Esophagus muscularis mucosa (tissue), 4 donors: Measurements from ENCODE around the gene YPEL1. TPM values are rescaled to one million over a fixed set of nuclear protein-coding genes. Genes with fewer than 3 reads are reported as not detected.

Experiments used
- DNase-seq: peaks from one replicate; pipeline ENCODE4 v3.0.0-alpha.2; 2017; ENCODE audit errors: extremely low spot score
- H3K27ac ChIP-seq, 4 donors: fragments of 200-600 bp; sonication (generic); replicated peaks in 1 of 4; 1 replicate in 3 of 4; 2 replicates in 1 of 4; pipeline ENCODE4 v1.5.1; 2016 to 2019; ENCODE audit warnings: mild to moderate bottlenecking in 1 of 4
- H3K27me3 ChIP-seq, 4 donors: fragments of 200-600 bp; sonication (generic); one replicate each; pipeline versions ENCODE4 v1.5.1 to v1.6.0; 2016 to 2019
- H3K36me3 ChIP-seq, 4 donors: fragments of 200-600 bp; sonication (generic); one replicate each; pipeline ENCODE4 v1.5.1; 2016 to 2019
- H3K4me1 ChIP-seq, 4 donors: fragments of 200-600 bp; sonication (generic); one replicate each; pipeline ENCODE4 v1.5.1; 2016 to 2019
- H3K4me3 ChIP-seq, 4 donors: fragments of 200-600 bp; sonication (generic); 1 replicate in 2 of 4; 2 replicates in 2 of 4; pipeline ENCODE4 v1.5.1; 2016 to 2019; ENCODE audit warnings: mild to moderate bottlenecking in 4 of 4, moderate library complexity in 1 of 4
- H3K9me3 ChIP-seq, 4 donors: fragments of 200-600 bp; sonication (generic); 1 replicate in 3 of 4; 2 replicates in 1 of 4; pipeline ENCODE4 v1.5.1; 2016 to 2019
- CTCF ChIP-seq, 3 experiments: fragments of 200-600 bp in 2 of 3; fragments of 450-650 bp in 1 of 3; sonication (generic) in 2 of 3; IDR thresholded peaks; one replicate each; pipeline ENCODE4 v1.5.1; 2017 to 2019; ENCODE audit warnings: antibody characterized with exemption in 3 of 3, mild to moderate bottlenecking in 2 of 3, moderate library complexity in 1 of 3
- EP300 ChIP-seq: sonication (generic); formaldehyde crosslinking; IDR thresholded peaks from one replicate; pipeline ENCODE4 v1.6.1; 2017; ENCODE audit warnings: antibody characterized with exemption
- POLR2A ChIP-seq: fragments of 450-650 bp; IDR thresholded peaks from one replicate; pipeline ENCODE4 v1.6.1; 2017; ENCODE audit warnings: antibody characterized with exemption, moderate library complexity, mild to moderate bottlenecking, low read depth
- POLR2AphosphoS5 ChIP-seq, 2 donors: sonication (generic); formaldehyde crosslinking; IDR thresholded peaks; one replicate each; pipeline ENCODE4 v1.6.1; 2017; ENCODE audit warnings: antibody characterized with exemption in 2 of 2
- WGBS: methylation state at CpG from one replicate; pipeline ENCODE4 v1.1.5; 2018; 5-methylcytosine and 5-hydroxymethylcytosine counted together
- intact Hi-C: fragments of 100-400 bp; cut with DNase I; formaldehyde crosslinking; loops from one replicate; pipeline ENCODE4 v1.15.1; 2023
- total RNA-seq, 4 donors: library from RNA; depleted of rRNA; stranded (reverse); fragments of >200 nt; gene quantifications; one replicate each; pipeline versions ENCODE4 v1.1.0 to v1.2.1, GENCODE V29; 2016

Gene YPEL1
- total RNA-seq, 4 donors from 2014 or later, result 12.0 to 30.7 (median 16.5) TPM

GRCh38 chr22:21741790-21742189 lies 6.2 kb upstream of the YPEL1 start:
- intact Hi-C loops, result no loop called here
- Histone ChIP-seq H3K27me3 (no peaks in the 10 kb centered on the region), H3K36me3 (no peaks in the 10 kb centered on the region), H3K27ac (no peak overlapping the region), H3K9me3 (no peaks in the 10 kb centered on the region), H3K4me1 (no peaks in the 10 kb centered on the region), H3K4me3 (no peak overlapping the region)
- DNase-seq, result no peak
- TF ChIP-seq CTCF (IDR thresholded peaks at IDR 0.05) (no peak), EP300 (no peak), POLR2A (no peak), POLR2AphosphoS5 (IDR thresholded peaks at IDR 0.05) (no peak)
- 75% methylated on average over 4 of the region's 6 CpGs for WGBS

GRCh38 chr22:21741059-21741458 lies 5.5 kb upstream of the YPEL1 start:
- DNase-seq, result no peak
- H3K27ac ChIP-seq, result no peak overlapping the region
- TF ChIP-seq POLR2AphosphoS5 (IDR thresholded peaks at IDR 0.05), result no peak
- TF ChIP-seq EP300, result no peak
- no peak for TF ChIP-seq POLR2A
- TF ChIP-seq CTCF (IDR thresholded peaks at IDR 0.05), result no peak
- H3K4me1 ChIP-seq, result peaks cover 4 to 6% (median 5%) of the 10 kb centered on the region in 4 donors
- H3K27me3 ChIP-seq, result no peaks in the 10 kb centered on the region
- 88% methylated on average over 10 of the region's 10 CpGs for WGBS
- intact Hi-C loops, result no loop called here
- H3K9me3 ChIP-seq, result no peaks in the 10 kb centered on the region
- no peaks in the 10 kb centered on the region for H3K36me3 ChIP-seq
- no peak overlapping the region for H3K4me3 ChIP-seq

DNA sequence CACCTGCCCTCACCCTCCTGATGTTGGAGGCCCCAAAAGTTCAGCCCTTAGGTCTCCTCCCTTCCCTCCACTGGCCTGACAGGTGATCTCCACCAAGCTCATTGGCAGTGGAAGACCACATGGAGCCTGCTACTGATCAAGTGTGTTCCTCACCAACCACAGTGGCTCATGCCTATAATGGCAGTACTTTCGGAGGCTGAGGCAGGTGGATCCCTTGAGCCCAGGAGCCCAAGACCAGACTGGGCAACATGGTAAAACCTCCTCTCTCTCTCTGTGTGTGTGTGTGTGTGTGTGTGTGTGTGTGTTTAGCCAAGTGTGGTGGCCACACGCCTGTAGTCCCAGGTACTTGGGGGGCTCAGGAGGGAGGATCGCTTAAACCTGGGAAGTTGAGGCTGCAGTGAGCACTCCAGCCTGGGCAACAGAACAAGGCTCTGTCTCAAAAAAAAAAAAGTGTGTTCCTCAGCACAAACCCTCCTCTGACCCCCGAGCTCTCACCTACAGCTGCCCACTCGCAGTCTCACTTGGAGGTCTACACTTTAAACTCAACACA lies 4.3 kb upstream of the YPEL1 start:
- 95% methylated on average over 5 of the region's 5 CpGs for WGBS
- H3K4me1 ChIP-seq, result peaks cover 5 to 11% (median 8%) of the 10 kb centered on the region in 4 donors
- H3K36me3 ChIP-seq, result no peaks in the 10 kb centered on the region
- no peaks in the 10 kb centered on the region for H3K9me3 ChIP-seq
- intact Hi-C loops, result loop anchor here (10.0 kb wide), 1 partner anchor 125 kb away; the partner anchor contains the start of gene MAPK1
- TF ChIP-seq EP300 (no peak), POLR2AphosphoS5 (IDR thresholded peaks at IDR 0.05) (no peak), CTCF (IDR thresholded peaks at IDR 0.05) (no peak), POLR2A (no peak)
- no peak for DNase-seq
- no peak overlapping the region for H3K4me3 ChIP-seq
- H3K27ac ChIP-seq, result no peak overlapping the region
- H3K27me3 ChIP-seq, result no peaks in the 10 kb centered on the region

- Histone ChIP-seq H3K27me3 (no peaks in the 10 kb centered on the region), H3K27ac (no peak overlapping the region), H3K4me1 (peaks cover 8 to 20% (median 16%) of the 10 kb centered on the region in 4 donors), H3K9me3 (no peaks in the 10 kb centered on the region), H3K36me3 (no peaks in the 10 kb centered on the region), H3K4me3 (no peak overlapping the region)
- intact Hi-C loops, result loop anchor here (10.0 kb wide), 1 partner anchor 126 kb away; the partner anchor contains the start of gene MAPK1
- no peak for DNase-seq
- no peak for TF ChIP-seq POLR2AphosphoS5 (IDR thresholded peaks at IDR 0.05)
- no peak for TF ChIP-seq CTCF (IDR thresholded peaks at IDR 0.05)
- no peak for TF ChIP-seq POLR2A
- TF ChIP-seq EP300, result no peak
- 54% methylated on average over 7 of the region's 7 CpGs for WGBS
These were observed 3.4 kb upstream of the YPEL1 start for GRCh38 chr22:21738966-21739365.

DNA sequence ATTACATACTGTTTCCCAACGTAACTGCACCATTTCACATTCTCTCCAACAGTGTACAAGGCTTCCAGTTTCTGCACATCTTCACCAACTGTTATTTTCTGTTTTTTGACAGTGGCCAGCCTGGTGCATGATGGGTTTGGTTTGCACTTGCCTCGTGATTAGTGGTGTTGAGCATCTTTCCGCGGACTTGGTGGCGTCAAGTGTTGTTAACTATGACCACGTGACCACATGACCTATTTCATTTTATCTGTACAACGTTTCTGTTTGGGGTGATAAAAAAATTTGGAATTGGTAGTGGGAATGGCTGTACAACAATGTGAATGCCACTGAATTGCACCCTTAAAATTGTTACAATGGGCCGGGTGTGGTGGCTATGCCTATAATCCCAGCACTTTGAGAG lies 2.5 kb upstream of the YPEL1 start:
- H3K4me1 ChIP-seq, result peaks cover 8 to 21% (median 17%) of the 10 kb centered on the region in 4 donors
- TF ChIP-seq EP300 (no peak), POLR2AphosphoS5 (IDR thresholded peaks at IDR 0.05) (no peak), CTCF (IDR thresholded peaks at IDR 0.05) (no peak), POLR2A (no peak)
- H3K27ac ChIP-seq, result no peak overlapping the region
- intact Hi-C loops, result loop anchor here (10.0 kb wide), 1 partner anchor 127 kb away; the partner anchor contains the start of gene MAPK1
- no peaks in the 10 kb centered on the region for H3K9me3 ChIP-seq
- H3K4me3 ChIP-seq, result no peak overlapping the region
- no peaks in the 10 kb centered on the region for H3K27me3 ChIP-seq
- WGBS, result 87% methylated on average over 8 of the region's 8 CpGs
- no peaks in the 10 kb centered on the region for H3K36me3 ChIP-seq
- DNase-seq, result no peak
